AG04450 (cell line): ENCODE measurements around the gene ACIN1. TPM values are rescaled to one million over a fixed set of nuclear protein-coding genes. Genes with fewer than 3 reads are reported as not detected.

Source experiments
- CTCF ChIA-PET: fragments of 300-600, 350-600 bp; formaldehyde crosslinking; extraction: SDS; loops from one replicate; lab custom pipeline; 2022; ENCODE audit warnings: antibody characterized with exemption, inconsistent platforms; lab: Charles Lee
- POLR2A ChIA-PET: fragments of 350-600 bp; formaldehyde crosslinking; extraction: SDS; loops from one replicate; lab custom pipeline; 2021; ENCODE audit warnings: antibody characterized with exemption, inconsistent platforms; lab: Yijun Ruan, JAX
- DNase-seq: peaks from one replicate; pipeline ENCODE4 v3.0.0-alpha.2; 2011; ENCODE audit warnings: low read depth, low spot score
- H3K27ac ChIP-seq: one replicate; pipeline ENCODE4 v1.5.1; 2012; ENCODE audit warnings: low read depth, low read length, control low read depth
- H3K27me3 ChIP-seq: one replicate; pipeline ENCODE4 v1.6.0; 2012; ENCODE audit warnings: low read length; ENCODE audit not compliant: control insufficient read depth, insufficient read depth
- H3K4me3 ChIP-seq: 2 replicates; pipeline ENCODE4 v1.5.1; 2011; ENCODE audit warnings: mild to moderate bottlenecking, low read depth, low read length, control low read depth
- H3K9me3 ChIP-seq: 2 replicates; pipeline ENCODE4 v1.5.1; 2012; ENCODE audit warnings: low read length; ENCODE audit not compliant: control insufficient read depth, insufficient read depth
- polyA plus RNA-seq: library from polyadenylated mRNA; depleted of rRNA; stranded (reverse); fragments of >200 nt; gene quantifications from 2 replicates; pipeline ENCODE4 v1.2.3, GENCODE V29; 2011
- TF ChIP-seq, protein P1 (sequence below): IDR thresholded peaks from 2 replicates; pipeline ENCODE4 v1.5.1; 2011; ENCODE audit warnings: low read depth, low read length, control low read depth, inconsistent platforms

Gene ACIN1
- polyA plus RNA-seq, 1 experiment = 173 TPM

DNA sequence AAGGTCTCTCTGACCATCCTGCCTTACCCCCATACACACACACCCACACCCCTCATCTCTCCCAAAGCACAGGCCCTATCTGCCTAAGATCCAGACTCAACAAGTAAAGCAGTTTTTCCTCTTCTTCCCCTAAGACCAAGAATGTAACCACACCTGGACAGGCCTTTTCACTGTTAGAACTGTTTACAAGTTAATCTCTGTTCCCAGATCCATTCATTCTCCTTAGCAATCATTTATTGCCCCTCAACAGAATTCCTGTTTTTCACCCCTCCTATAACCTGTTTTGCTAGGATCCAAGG is 11.8 kb upstream of the ACIN1 start:
- no peak for DNase-seq
- POLR2A ChIA-PET = interaction anchor here (0.8 kb wide), 1 partner anchor 12 kb away, joined by 3 read pairs; the partner anchor contains the start of genes ACIN1 and C14orf119
- CTCF ChIA-PET = interaction anchor here (0.6 to 2.2 kb wide), 7 partner anchors 23 to 123 kb away, joined by 3 to 15 read pairs (median 5); no protein-coding TSS in a partner anchor
- peaks cover 4% of the 10 kb centered on the region; the same call in 1 of the 2 replicates for H3K9me3 ChIP-seq
- no peaks in the 10 kb centered on the region for H3K27me3 ChIP-seq
- H3K4me3 ChIP-seq = no peak overlapping the region
- TF ChIP-seq, protein P1, sequence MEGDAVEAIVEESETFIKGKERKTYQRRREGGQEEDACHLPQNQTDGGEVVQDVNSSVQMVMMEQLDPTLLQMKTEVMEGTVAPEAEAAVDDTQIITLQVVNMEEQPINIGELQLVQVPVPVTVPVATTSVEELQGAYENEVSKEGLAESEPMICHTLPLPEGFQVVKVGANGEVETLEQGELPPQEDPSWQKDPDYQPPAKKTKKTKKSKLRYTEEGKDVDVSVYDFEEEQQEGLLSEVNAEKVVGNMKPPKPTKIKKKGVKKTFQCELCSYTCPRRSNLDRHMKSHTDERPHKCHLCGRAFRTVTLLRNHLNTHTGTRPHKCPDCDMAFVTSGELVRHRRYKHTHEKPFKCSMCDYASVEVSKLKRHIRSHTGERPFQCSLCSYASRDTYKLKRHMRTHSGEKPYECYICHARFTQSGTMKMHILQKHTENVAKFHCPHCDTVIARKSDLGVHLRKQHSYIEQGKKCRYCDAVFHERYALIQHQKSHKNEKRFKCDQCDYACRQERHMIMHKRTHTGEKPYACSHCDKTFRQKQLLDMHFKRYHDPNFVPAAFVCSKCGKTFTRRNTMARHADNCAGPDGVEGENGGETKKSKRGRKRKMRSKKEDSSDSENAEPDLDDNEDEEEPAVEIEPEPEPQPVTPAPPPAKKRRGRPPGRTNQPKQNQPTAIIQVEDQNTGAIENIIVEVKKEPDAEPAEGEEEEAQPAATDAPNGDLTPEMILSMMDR = no peak
- H3K27ac ChIP-seq = no peak overlapping the region

DNA sequence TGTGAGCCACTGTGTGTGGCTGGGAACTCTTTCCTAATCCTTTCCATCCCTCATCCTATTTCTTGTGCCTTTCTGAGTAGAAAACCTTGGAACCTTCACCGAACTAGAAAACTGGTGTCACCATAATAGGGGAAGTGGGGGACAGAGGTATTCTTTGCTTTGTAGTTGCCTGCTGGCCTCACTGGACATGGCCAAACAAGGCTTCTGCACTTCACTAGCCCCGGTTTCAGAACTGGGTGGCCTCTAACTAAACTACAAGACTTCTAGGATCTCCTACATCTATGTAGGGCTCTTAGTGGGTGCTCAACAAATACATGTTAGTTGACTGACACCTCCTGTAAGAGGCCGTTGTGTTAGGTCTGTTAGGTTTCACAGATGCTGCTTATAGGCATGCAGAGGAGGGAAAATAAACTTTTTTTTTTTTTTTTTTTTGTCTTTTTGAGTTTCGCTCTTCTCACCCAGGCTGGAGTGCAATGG is 10.4 kb upstream of the ACIN1 start:
- Histone ChIP-seq H3K27ac (no peak overlapping the region), H3K9me3 (peaks cover 4% of the 10 kb centered on the region; the same call in 1 of the 2 replicates), H3K27me3 (no peaks in the 10 kb centered on the region), H3K4me3 (no peak overlapping the region)
- POLR2A ChIA-PET = no interaction called here
- no peak for DNase-seq
- CTCF ChIA-PET = interaction anchor here (0.7 to 2.2 kb wide), 4 partner anchors 15 to 119 kb away, joined by 10 to 15 read pairs (median 12); no protein-coding TSS in a partner anchor
- TF ChIP-seq, protein P1 = no peak

DNA sequence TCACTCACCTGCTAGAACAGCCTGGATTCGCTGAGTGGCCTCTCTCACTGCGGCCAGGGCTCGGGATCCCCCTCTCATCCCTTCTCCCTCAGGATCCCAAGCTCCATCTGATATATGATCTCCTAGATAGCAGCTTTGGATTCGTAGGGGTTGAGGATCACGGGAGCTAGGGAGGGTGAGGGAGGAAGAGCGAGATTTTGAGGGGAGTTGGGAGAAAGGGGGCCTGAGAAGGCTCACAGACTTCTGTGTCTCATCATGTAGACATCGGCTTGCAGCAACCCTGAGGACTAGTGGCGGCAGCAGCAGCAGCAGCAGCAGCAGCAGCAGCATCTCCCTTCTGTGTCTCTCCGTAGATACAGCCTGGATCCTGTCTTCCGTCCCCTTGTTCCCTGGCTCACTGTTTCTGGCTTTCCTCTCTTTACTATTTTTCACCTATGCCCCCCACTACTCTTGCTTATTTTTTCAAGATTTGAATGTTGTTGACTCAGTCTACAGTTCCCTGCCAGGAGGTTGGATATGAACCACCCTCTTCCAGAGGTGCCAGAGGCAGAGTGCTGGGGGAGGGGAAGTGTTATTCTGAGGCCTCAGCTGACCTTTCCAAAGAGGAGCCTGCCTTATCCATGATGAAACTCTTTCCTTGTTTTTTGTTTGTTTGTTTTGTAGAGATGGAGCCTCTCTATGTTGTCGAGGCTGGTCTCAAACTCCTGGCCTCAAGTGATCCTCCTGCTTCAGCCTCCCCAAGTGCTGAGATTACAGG is 9.8 kb upstream of the ACIN1 start, which contains the start of gene CIROP:
CIROP (minus strand) TSS at position 399 of the 757 bp plus-strand sequence; CDS start at position 330, 69 bp downstream.
- peaks cover 4% of the 10 kb centered on the region; the same call in 1 of the 2 replicates for H3K9me3 ChIP-seq
- no peak for DNase-seq
- TF ChIP-seq, protein P1 = no peak
- H3K27ac ChIP-seq = no peak within 1 kb of the TSS
- POLR2A ChIA-PET = interaction anchor here (0.9 kb wide), 1 partner anchor 10 kb away, joined by 5 read pairs; the partner anchor contains the start of genes ACIN1 and C14orf119
- H3K27me3 ChIP-seq = no peaks in the 10 kb centered on the region
- H3K4me3 ChIP-seq = peak within 1 kb of the TSS; percentile 1; the same call in 1 of the 2 replicates
- CTCF ChIA-PET = interaction anchor here (1.3 to 5.6 kb wide), 2 partner anchors 35 to 36 kb away, joined by 3 to 35 read pairs; no protein-coding TSS in a partner anchor

DNA sequence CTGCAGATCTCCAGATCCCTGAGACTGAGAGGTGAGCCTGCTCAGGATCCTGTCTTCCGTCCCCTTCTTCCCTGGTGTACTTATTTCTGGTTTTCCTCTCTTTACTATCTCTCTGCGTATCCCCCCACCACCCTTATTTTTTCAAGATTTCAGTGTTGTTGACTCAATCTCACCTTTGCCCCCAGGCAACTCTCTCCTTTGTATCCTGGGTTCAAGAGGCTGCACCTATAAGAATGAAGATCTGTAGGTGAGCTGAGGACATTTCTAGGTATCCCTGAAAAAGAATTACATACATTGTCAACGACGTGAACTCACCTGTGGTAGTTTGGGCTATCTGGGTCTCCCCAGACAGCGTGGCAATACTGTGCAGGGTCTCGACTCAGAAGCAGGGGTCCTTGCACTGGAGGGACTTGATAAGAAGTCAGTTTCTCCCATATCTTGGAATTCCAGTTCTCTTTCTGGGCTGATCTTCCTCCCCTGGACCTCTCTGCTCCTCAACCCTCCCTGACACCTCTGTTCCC is 9.2 kb upstream of the ACIN1 start:
- ChIA-PET CTCF (interaction anchor here (1.0 to 5.6 kb wide), 3 partner anchors 13 to 36 kb away, joined by 3 to 35 read pairs (median 9); no protein-coding TSS in a partner anchor), POLR2A (interaction anchor here (0.9 kb wide), 1 partner anchor 9 kb away, joined by 5 read pairs; the partner anchor contains the start of genes ACIN1 and C14orf119)
- Histone ChIP-seq H3K9me3 (peaks cover 4% of the 10 kb centered on the region; the same call in 1 of the 2 replicates), H3K27me3 (no peaks in the 10 kb centered on the region), H3K27ac (no peak overlapping the region), H3K4me3 (peak overlapping the region; percentile 1; the same call in 1 of the 2 replicates)
- TF ChIP-seq, protein P1 = no peak
- DNase-seq = no peak
